A549 (cell line): ENCODE results near the gene C19orf81.

Source experiments
- CTCF ChIP-seq: fragments of >200 bp; sonication (Bioruptor Twin); formaldehyde crosslinking; IDR thresholded peaks from 3 replicates; pipeline ENCODE4 v1.5.1; 2016
- FOSL2 ChIP-seq, 2 experiments: fragments of 450-650 bp in 1 of 2; fragments of >200 bp in 1 of 2; sonication (Bioruptor Twin) in 1 of 2; formaldehyde crosslinking; IDR thresholded peaks; 2 replicates each; pipeline versions ENCODE4 v1.5.0 to v1.6.1; 2016 to 2020; ENCODE audit warnings: mild to moderate bottlenecking in 1 of 2, moderate library complexity in 1 of 2
- RAD21 ChIP-seq, 2 experiments: fragments of >200 bp in 1 of 2; sonication (Bioruptor Twin) in 1 of 2; formaldehyde crosslinking in 1 of 2; IDR thresholded peaks in 1 of 2; conservative IDR thresholded peaks in 1 of 2; 2 replicates in 1 of 2; 3 replicates in 1 of 2; pipeline ENCODE4 v1.6.1; 2012 to 2018; ENCODE audit warnings: inconsistent platforms in 1 of 2
- TF ChIP-seq, protein P1 (sequence below): IDR thresholded peaks from 2 replicates; pipeline ENCODE4 v1.6.1; 2012

DNA sequence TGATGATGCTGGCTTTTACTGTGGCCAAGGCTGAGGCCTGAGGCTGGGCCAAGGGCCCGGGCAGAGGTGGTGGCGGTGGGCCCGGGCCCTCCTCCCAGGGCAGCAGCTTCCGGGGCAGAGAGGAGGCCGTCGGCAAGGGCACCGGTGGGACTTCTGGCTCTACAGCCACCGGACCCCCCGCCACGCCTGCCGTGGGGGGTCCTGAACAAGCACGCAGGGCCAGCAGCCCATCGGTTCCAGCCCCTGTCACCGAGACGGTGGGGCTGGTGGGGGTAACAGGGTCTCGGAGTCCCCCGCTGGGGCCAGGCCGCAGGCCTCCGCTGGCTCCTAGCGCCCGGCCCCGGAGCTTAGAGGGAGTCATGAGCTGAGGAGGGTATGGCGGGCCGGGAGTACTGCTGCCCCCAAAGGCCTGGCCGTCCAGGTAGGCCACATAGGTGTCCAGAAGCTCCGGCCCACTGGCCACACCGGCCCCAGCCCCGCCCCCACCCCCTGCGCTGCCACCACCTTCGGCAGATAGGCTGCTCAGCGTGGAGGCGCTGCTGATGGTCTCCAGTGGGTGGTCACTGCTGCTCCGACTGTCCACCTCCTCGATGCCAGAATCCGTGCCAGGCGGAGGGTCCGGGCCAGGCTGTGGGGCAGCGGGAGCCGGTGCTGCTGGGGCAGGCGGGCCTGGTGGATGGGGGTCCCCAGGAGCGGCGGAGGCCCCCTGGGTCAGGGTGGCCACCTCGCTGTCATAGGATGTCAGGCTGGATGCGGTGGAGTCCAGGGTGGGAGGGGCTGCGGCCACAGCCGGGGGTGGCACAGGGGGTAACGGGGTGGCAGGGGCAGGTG, 17.3 kb downstream of the C19orf81 start:
- TF ChIP-seq FOSL2 (IDR thresholded peaks at IDR 0.05) = no peak
- TF ChIP-seq FOSL2 (CRISPR knock-in tag; IDR thresholded peaks at IDR 0.05) = no peak
- TF ChIP-seq CTCF = no peak
- no peak for TF ChIP-seq RAD21 (conservative IDR thresholded peaks at IDR 0.05 in 1 of 2, IDR thresholded peaks at IDR 0.05 in 1 of 2)
- TF ChIP-seq, protein P1, sequence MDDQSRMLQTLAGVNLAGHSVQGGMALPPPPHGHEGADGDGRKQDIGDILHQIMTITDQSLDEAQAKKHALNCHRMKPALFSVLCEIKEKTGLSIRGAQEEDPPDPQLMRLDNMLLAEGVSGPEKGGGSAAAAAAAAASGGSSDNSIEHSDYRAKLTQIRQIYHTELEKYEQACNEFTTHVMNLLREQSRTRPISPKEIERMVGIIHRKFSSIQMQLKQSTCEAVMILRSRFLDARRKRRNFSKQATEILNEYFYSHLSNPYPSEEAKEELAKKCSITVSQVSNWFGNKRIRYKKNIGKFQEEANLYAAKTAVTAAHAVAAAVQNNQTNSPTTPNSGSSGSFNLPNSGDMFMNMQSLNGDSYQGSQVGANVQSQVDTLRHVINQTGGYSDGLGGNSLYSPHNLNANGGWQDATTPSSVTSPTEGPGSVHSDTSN = no peak
